ENCODE data around the gene QDPR. TPM values are rescaled to one million over a fixed set of nuclear protein-coding genes. Genes with fewer than 3 reads are reported as not detected.
"Not testable (repeated sequence)": the region's sequence is repeated elsewhere in the genome, so short reads cannot be mapped to it uniquely, and the experiment has no call there.

The QDPR gene
- total RNA-seq, 1 experiment from 2014 or later, result 39.2 TPM

DNA sequence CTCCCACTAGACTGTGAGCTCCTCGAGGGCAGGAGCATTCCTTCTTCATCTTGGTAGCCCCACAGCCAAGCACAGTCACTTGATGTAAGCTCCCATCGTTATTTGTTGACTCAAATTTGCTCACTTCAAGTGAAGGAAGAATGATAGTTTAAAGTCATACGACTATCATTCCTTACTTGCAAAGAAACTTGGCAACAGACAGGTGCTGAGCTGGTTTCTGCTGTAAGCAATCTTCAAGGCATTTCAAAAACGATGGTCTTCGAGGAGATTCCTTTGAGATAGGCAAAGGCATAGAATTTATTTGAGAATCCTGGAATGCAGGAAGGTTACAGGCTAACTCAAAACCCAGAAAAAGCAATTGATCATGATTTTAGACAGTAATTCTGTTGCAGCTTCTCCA is 64.8 kb downstream of the QDPR start:
- H3K4me1 Mint-ChIP-seq (ENCODE audit: insufficient read depth, unreplicated experiment), result peaks cover 17% of the 10 kb centered on the region
- H3K9me3 Mint-ChIP-seq (ENCODE audit: unreplicated experiment), result no peaks in the 10 kb centered on the region
- no peak overlapping the region for H3K27ac Mint-ChIP-seq (ENCODE audit: low read depth, unreplicated experiment)
- POLR2A ChIA-PET, result interaction anchor here (0.6 to 2.6 kb wide), 2 partner anchors 100 to 338 kb away, joined by 3 to 15 read pairs; no protein-coding TSS in a partner anchor
- H3K4me3 Mint-ChIP-seq (ENCODE audit: unreplicated experiment), result no peak overlapping the region
- BruUV-seq (replicated peaks), result no TSS peak
- intact Hi-C loops (cut with micrococcal nuclease), result loop anchor here (1.0 to 10.0 kb wide), 7 partner anchors 100 to 1157 kb away; no protein-coding TSS in a partner anchor
- CTCF ChIA-PET, result interaction anchor here (0.6 to 7.0 kb wide), 38 partner anchors 8 to 1165 kb away, joined by 3 to 110 read pairs (median 5); no protein-coding TSS in a partner anchor
- TF ChIP-seq, protein P1, sequence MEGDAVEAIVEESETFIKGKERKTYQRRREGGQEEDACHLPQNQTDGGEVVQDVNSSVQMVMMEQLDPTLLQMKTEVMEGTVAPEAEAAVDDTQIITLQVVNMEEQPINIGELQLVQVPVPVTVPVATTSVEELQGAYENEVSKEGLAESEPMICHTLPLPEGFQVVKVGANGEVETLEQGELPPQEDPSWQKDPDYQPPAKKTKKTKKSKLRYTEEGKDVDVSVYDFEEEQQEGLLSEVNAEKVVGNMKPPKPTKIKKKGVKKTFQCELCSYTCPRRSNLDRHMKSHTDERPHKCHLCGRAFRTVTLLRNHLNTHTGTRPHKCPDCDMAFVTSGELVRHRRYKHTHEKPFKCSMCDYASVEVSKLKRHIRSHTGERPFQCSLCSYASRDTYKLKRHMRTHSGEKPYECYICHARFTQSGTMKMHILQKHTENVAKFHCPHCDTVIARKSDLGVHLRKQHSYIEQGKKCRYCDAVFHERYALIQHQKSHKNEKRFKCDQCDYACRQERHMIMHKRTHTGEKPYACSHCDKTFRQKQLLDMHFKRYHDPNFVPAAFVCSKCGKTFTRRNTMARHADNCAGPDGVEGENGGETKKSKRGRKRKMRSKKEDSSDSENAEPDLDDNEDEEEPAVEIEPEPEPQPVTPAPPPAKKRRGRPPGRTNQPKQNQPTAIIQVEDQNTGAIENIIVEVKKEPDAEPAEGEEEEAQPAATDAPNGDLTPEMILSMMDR (IDR thresholded peaks at IDR 0.05; ENCODE audit: unreplicated experiment), result no peak
- no peaks in the 10 kb centered on the region for H3K27me3 Mint-ChIP-seq (ENCODE audit: insufficient read depth, unreplicated experiment)
- no peak for DNase-seq (ENCODE audit: unreplicated experiment)
- no peaks in the 10 kb centered on the region for H3K36me3 Mint-ChIP-seq (ENCODE audit: insufficient read depth, unreplicated experiment)

DNA sequence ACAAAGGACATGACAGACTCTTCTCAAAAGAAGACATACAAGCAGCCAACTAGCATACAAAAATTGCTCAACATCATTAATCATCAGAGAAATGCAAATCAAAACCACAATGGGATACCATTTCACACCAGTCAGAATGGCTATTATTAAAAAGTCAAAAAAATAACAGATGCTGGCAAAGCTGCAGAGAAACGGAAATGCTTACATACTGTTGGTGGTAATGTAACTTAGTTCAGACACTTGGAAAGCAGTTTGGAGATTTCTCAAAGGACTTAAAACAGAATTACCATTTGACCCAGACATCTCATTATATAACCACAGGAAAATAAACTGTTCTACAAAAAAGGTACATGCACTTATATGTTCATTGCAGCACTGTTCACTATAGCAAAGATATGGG is 69.4 kb downstream of the QDPR start:
- CTCF ChIA-PET, result interaction anchor here (0.7 to 1.0 kb wide), 3 partner anchors 16 to 97 kb away, joined by 3 to 5 read pairs (median 3); no protein-coding TSS in a partner anchor
- intact Hi-C loops (cut with micrococcal nuclease), result loop anchor here (10.0 kb wide), 1 partner anchor 998 kb away; no protein-coding TSS in a partner anchor
- POLR2A ChIA-PET; H3K9me3 Mint-ChIP-seq (ENCODE audit: unreplicated experiment); H3K36me3 Mint-ChIP-seq (ENCODE audit: insufficient read depth, unreplicated experiment); H3K27me3 Mint-ChIP-seq (ENCODE audit: insufficient read depth, unreplicated experiment); H3K27ac Mint-ChIP-seq (ENCODE audit: low read depth, unreplicated experiment); BruUV-seq (replicated peaks); H3K4me3 Mint-ChIP-seq (ENCODE audit: unreplicated experiment): not testable (repeated sequence)
- H3K4me1 Mint-ChIP-seq (ENCODE audit: insufficient read depth, unreplicated experiment), result peaks cover 11% of the 10 kb centered on the region
- DNase-seq (ENCODE audit: unreplicated experiment), result peak; percentile 35

DNA sequence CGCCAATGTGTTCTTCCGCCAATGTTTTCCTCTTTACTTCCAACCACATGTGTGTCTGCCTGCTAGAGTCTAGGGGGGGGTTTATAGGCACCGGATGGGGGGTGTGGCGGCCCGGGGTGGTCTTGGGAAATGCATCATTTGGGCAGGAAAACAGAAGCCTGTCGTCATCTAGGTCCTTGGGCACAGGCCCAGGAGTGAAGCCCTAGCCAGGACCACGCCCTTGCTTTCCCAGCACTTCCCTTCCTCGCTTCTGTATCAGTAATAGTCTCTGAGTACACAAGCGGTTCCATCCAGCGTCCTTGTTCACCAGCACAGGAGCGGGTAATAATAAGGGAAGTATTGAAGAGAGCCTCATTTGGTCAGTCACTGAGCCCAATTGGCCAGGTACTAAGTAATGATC is 74.5 kb downstream of the QDPR start:
- H3K4me1 Mint-ChIP-seq (ENCODE audit: insufficient read depth, unreplicated experiment), result no peaks in the 10 kb centered on the region
- H3K4me3 Mint-ChIP-seq (ENCODE audit: unreplicated experiment), result no peak overlapping the region
- no peak overlapping the region for H3K27ac Mint-ChIP-seq (ENCODE audit: low read depth, unreplicated experiment)
- no TSS peak for BruUV-seq (replicated peaks)
- DNase-seq (ENCODE audit: unreplicated experiment), result no peak
- H3K27me3 Mint-ChIP-seq (ENCODE audit: insufficient read depth, unreplicated experiment), result no peaks in the 10 kb centered on the region
- no peaks in the 10 kb centered on the region for H3K36me3 Mint-ChIP-seq (ENCODE audit: insufficient read depth, unreplicated experiment)
- TF ChIP-seq, protein P1 (IDR thresholded peaks at IDR 0.05; ENCODE audit: unreplicated experiment), result no peak
- POLR2A ChIA-PET, result no interaction called here
- intact Hi-C loops (cut with micrococcal nuclease), result no loop called here
- H3K9me3 Mint-ChIP-seq (ENCODE audit: unreplicated experiment), result no peaks in the 10 kb centered on the region
- CTCF ChIA-PET, result no interaction called here

DNA sequence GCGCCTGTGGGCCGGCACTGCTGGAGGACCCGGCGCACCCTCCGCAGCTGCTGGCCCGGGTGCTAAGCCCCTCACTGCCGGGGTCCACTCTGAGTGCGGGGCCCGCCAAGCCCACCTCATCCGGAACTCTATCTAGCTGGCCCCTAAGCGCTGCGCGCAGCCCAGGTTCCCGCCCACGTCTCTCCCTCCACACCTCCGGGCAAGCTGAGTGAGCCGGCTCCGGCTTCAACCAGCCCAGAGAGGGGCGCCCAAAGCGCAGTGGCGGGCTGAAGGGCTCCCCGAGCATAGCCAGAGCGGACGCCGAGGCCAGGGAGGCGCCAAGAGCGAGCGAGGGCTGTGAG is 75.2 kb downstream of the QDPR start:
- no peak overlapping the region for H3K27ac Mint-ChIP-seq (ENCODE audit: low read depth, unreplicated experiment)
- BruUV-seq (replicated peaks), result no TSS peak
- TF ChIP-seq, protein P1 (IDR thresholded peaks at IDR 0.05; ENCODE audit: unreplicated experiment), result no peak
- intact Hi-C loops (cut with micrococcal nuclease), result no loop called here
- H3K4me1 Mint-ChIP-seq (ENCODE audit: insufficient read depth, unreplicated experiment), result no peaks in the 10 kb centered on the region
- ChIA-PET CTCF (interaction anchor here (1.4 kb wide), 1 partner anchor 11 kb away, joined by 11 read pairs; no protein-coding TSS in a partner anchor), POLR2A (no interaction called here)
- DNase-seq (ENCODE audit: unreplicated experiment), result no peak
- no peaks in the 10 kb centered on the region for H3K9me3 Mint-ChIP-seq (ENCODE audit: unreplicated experiment)
- no peak overlapping the region for H3K4me3 Mint-ChIP-seq (ENCODE audit: unreplicated experiment)
- no peaks in the 10 kb centered on the region for H3K36me3 Mint-ChIP-seq (ENCODE audit: insufficient read depth, unreplicated experiment)
- no peaks in the 10 kb centered on the region for H3K27me3 Mint-ChIP-seq (ENCODE audit: insufficient read depth, unreplicated experiment)

Other genes with a start within 250 kb of the QDPR start
- not detected in 2 replicates for gene CLRN2, start 3.1 kb upstream of the QDPR start, total RNA-seq (2022)
- 31.0 and 45.0 TPM in 2 replicates for gene LAP3, start 65.1 kb upstream of the QDPR start, total RNA-seq (2022)
- gene MED28, start 102.6 kb upstream of the QDPR start, total RNA-seq (2022), result 31.8 and 32.1 TPM in 2 replicates